Amniotic stem cell (primary cell): Measurements from ENCODE around the gene TATDN3.
"Not testable (repeated sequence)": the region's sequence is repeated elsewhere in the genome, so short reads cannot be mapped to it uniquely, and the experiment has no call there.

ENCODE experiments used
- DNase-seq: peaks from one replicate; lab custom pipeline; 2025; lab: John Stamatoyannopoulos, UW

TATDN3 gene

GRCh38 chr1:212828395-212828794 is 36.7 kb downstream of the TATDN3 start:
- no peak for DNase-seq

GRCh38 chr1:212833211-212834207 is 41.8 kb downstream of the TATDN3 start:
- DNase-seq, result not testable (repeated sequence)

DNA sequence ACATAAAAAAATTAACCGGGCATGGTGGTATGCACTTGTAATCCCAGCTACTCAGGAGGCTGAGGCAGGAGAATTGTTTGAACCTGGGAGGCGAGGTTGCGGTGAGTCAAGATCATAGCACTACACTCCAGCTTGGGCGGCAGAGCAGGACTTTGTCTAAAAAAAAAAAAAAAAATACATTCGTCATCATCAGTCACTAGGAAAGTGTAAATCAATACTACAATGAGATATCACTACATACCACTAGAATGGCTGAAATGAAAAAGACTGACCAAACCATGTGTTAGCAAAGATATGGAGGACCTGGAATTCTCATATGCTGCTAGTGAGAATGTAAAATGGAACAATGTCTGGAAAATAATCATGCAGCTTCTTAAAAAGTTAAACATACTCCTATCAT is 46.5 kb downstream of the TATDN3 start:
- DNase-seq, result no peak

DNA sequence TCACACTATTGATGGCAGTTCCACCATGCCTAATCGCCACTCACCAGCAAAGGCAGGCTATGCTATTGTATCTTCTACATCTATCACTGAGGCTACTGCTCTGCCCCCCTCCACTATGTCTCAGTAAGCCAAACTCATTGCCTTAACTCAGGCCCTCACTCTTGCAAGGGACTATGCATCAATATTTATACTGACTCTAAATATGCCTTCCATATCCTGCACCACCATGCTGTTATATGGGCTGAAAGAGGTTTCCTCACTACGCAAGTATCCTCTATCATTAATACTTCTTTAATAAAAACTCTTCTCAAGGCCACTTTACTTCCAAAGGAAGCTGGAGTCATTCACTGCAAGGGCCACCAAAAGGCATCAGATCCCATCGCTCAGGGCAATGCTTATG is 52.8 kb downstream of the TATDN3 start:
- DNase-seq, result not testable (repeated sequence)

DNA sequence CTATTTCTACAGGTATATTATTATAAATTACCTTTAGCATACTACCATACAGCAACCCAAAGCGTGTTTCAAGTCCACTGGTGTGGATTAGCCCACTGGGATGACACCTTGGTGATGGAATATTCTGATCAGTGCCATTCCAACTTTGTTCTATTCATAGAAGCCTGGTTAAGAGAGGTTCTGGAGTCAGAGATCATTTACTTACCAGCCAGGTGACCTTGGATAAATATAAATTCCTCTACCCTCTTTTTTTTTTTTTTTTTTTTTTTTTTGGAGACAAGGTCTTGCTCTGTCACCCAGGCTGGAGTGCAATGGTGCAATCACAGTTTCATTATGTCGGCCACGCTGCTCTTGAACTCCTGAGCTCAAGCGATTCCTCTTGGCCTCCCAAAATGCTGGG is 55.9 kb downstream of the TATDN3 start, which contains the start of gene SPATA45:
Gene SPATA45 (minus strand): TSS at position 101 of the 400 bp plus-strand sequence. CDS start 11,500 bp downstream, outside the sequence.
- no peak for DNase-seq

- no peak for DNase-seq
These were observed 60.5 kb downstream of the TATDN3 start for GRCh38 chr1:212852105-212852688.

DNA sequence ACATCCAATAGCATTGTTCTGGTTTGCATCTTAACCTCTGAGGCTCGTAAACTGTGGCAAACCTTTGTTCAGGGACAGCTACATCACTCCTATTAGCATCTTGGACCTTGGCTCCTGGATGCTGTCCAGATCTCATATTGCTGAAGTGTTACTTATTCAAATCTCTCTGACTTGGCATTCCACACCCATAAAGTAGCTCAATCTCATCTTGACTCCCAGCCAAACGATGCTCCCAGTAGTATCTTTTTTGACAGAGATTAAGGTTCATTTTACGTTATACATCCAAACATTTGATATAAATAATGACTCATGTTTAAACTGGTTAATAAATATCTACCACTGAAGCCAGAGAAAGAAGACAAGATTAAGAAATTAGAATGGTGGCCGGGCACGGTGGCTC is 62.0 kb downstream of the TATDN3 start:
- DNase-seq, result no peak

GRCh38 chr1:212856755-212857154 is 65.1 kb downstream of the TATDN3 start:
- DNase-seq, result no peak

DNA sequence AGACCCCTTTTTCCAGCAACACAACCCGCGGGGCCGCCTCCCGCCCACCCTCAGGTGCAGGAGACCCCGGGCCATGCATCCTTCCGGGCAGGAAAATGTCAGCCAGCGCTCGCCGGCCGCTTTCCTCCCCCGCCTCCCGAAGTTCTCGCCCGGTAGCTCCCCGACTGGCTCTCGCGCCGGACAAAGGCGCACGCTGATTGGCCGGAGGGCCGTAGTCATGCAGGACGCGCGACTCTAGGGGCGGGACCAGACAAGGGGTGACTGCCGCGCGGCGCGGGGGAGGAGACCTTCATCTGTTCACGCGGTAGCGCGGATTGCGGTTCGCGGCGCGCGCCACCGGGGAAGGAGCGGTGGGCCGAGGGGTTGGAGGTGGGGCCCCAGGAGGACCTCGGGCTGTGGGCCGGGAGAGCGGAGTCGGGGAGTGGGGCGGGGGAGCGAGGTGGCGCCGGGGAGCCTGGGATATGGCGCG is 66.3 kb downstream of the TATDN3 start, which contains the start of gene FLVCR1:
Gene FLVCR1 (plus strand): TSS at position 284 of the 469 bp plus-strand sequence. CDS start 178 bp downstream, at position 462.
- DNase-seq, result peak; percentile 88

GRCh38 chr1:212858461-212859265 is 67.0 kb downstream of the TATDN3 start:
- peak; percentile 11 for DNase-seq

DNA sequence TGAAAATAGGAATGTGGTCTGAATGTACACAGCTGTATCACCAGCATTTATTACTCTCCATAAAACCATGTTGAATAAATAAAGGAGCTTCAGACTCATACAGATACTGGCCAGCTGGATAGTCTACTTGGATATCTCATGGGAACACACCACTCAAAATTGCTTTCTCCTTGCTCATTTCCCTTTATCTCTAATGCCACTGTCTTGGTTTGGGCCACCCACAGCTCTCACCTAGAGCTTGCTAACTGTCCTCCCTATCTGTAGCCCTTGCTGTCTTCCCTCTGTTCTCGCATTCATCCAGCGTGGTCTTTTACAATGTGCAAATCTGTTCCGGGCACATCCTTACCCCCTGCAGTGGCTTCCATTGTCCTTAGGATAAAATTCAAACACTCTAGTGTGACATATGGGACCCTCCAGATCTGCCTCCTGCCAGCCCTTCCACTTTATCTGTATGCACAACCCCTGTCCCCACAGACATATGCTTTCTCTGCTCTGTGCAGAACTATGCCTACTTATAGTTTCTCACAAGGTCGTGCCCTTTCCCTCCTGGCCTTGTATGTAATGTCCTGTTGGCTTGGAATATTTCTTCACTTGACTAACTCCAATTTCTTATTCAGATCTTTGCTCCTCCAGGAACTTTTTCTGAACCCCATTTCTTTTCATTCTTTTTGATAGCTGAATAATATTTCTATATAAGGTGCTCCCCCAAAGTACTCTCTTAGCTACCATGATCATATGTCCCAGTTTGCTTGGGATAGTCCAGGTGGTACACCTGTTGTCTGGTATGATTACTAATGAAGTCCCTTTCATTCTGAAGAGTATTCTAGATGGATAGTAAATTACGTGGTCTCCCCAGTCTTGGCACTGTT is 69.3 kb downstream of the TATDN3 start:
- no peak for DNase-seq

GRCh38 chr1:212862111-212862690 is 70.5 kb downstream of the TATDN3 start:
- no peak for DNase-seq

DNA sequence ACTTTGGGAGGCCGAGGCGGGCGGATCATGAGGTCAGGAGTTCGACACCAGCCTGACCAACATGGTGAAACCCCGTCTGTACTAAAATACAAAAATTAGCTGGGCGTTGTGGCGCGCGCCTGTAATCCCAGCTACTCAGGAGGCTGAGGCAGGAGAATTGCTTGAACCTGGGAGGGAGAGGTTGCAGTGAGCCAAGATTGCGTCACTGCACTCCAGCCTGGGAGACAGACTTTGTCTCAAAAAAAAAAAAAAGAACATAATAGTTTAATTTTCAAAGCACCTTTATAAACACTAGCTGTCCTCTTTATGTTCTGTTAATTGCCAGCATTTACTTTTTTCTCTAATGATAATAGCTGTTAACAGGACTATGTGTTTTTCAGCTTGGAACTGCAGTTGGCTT is 71.7 kb downstream of the TATDN3 start:
- DNase-seq, result not testable (repeated sequence)

DNA sequence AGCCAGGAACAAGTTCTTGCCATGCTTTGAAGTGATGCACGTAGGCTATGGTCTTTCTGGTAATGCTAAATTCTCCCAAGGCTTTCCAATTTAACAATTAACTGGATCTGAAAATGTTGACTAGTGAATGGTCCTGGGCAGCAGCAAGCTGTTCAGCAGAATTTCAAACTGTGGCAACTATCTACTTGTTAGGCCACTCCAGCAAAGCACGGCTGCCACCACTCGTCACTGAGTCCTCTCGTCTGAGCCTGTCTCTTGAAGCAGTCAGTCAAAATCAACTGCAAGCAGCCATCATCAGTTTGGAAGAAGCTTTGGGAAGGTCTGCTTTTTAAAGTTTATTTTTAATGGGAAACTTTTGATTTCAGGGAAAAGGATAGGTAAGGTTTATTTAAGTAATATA is 72.5 kb downstream of the TATDN3 start:
- DNase-seq, result no peak
